HG03521 (cell line): ENCODE data around the gene ITPKB.

Experiments
- ATAC-seq: cut with Tn5 transposase; IDR thresholded peaks from one replicate; pipeline ENCODE4 v1.9.1; 2021; ENCODE audit warnings: mild to moderate bottlenecking, moderate library complexity; ENCODE audit not compliant: unreplicated experiment

The ITPKB gene

GRCh38 chr1:226687426-226687825, 51.7 kb downstream of the ITPKB start:
- ATAC-seq = no peak

- ATAC-seq = no peak
These were observed 52.3 kb downstream of the ITPKB start for GRCh38 chr1:226686440-226687425.

GRCh38 chr1:226685196-226685820, 53.8 kb downstream of the ITPKB start:
- no peak for ATAC-seq

- ATAC-seq = no peak
These were observed 55.1 kb downstream of the ITPKB start for GRCh38 chr1:226684026-226684425.

- ATAC-seq = no peak
These were observed 55.9 kb downstream of the ITPKB start for GRCh38 chr1:226682871-226683814.

GRCh38 chr1:226681652-226682493, 57.2 kb downstream of the ITPKB start:
- no peak for ATAC-seq

- no peak for ATAC-seq
These were observed 58.4 kb downstream of the ITPKB start for GRCh38 chr1:226680653-226681052.

- peak; percentile 47 for ATAC-seq
These were observed 59.1 kb downstream of the ITPKB start for GRCh38 chr1:226679853-226680516.

GRCh38 chr1:226679262-226679661, 59.8 kb downstream of the ITPKB start:
- no peak for ATAC-seq

GRCh38 chr1:226678701-226679100, 60.4 kb downstream of the ITPKB start:
- no peak for ATAC-seq

GRCh38 chr1:226678251-226678650, 60.8 kb downstream of the ITPKB start:
- ATAC-seq = no peak

GRCh38 chr1:226677027-226678020, 61.8 kb downstream of the ITPKB start:
- no peak for ATAC-seq

GRCh38 chr1:226676381-226676780, 62.7 kb downstream of the ITPKB start:
- ATAC-seq = no peak

GRCh38 chr1:226675715-226676357, 63.2 kb downstream of the ITPKB start:
- ATAC-seq = no peak

- peak; percentile 69 for ATAC-seq
These were observed 64.0 kb downstream of the ITPKB start for GRCh38 chr1:226674892-226675714.

- ATAC-seq = no peak
These were observed 66.7 kb downstream of the ITPKB start for GRCh38 chr1:226672339-226672762.

GRCh38 chr1:226671277-226671676, 67.8 kb downstream of the ITPKB start:
- ATAC-seq = no peak
